BJ (cell line): Measurements from ENCODE around the gene CDC42BPA. TPM values are rescaled to one million over a fixed set of nuclear protein-coding genes. Genes with fewer than 3 reads are reported as not detected.

ENCODE experiments used
- CTCF ChIA-PET: fragments of 350-600 bp; formaldehyde crosslinking; extraction: SDS; loops from one replicate; lab custom pipeline; 2021; ENCODE audit warnings: antibody characterized with exemption, inconsistent platforms; lab: Yijun Ruan, JAX
- POLR2A ChIA-PET: fragments of 300-600 bp; sonication (Branson Sonifier 250); formaldehyde crosslinking; extraction: SDS; loops from one replicate; lab custom pipeline; 2021; ENCODE audit warnings: antibody characterized with exemption; lab: Charles Lee
- DNase-seq: peaks from one replicate; pipeline ENCODE4 v3.0.0-alpha.2; 2011; ENCODE audit warnings: low read depth
- H3K27me3 ChIP-seq: 2 replicates; pipeline ENCODE4 v1.6.0; 2011; ENCODE audit warnings: low read length; ENCODE audit not compliant: control insufficient read depth, insufficient read depth
- H3K36me3 ChIP-seq: 2 replicates; pipeline ENCODE4 v1.5.1; 2011; ENCODE audit warnings: low read length; ENCODE audit not compliant: control insufficient read depth, insufficient read depth
- H3K4me3 ChIP-seq: 2 replicates; pipeline ENCODE4 v1.5.1; 2011; ENCODE audit warnings: low read depth, mild to moderate bottlenecking, control low read depth, low read length
- CTCF ChIP-seq: IDR thresholded peaks from 2 replicates; pipeline ENCODE4 v1.5.1; 2011; ENCODE audit warnings: low read depth, mild to moderate bottlenecking, control low read depth, inconsistent platforms, low read length, moderate library complexity; ENCODE audit not compliant: insufficient read depth
- polyA plus RNA-seq: library from polyadenylated mRNA; depleted of rRNA; stranded (reverse); fragments of >200 nt; gene quantifications from 2 replicates; pipeline ENCODE4 v1.2.3, GENCODE V29; 2011

Gene CDC42BPA
- polyA plus RNA-seq, 1 experiment: 17.9 TPM

DNA sequence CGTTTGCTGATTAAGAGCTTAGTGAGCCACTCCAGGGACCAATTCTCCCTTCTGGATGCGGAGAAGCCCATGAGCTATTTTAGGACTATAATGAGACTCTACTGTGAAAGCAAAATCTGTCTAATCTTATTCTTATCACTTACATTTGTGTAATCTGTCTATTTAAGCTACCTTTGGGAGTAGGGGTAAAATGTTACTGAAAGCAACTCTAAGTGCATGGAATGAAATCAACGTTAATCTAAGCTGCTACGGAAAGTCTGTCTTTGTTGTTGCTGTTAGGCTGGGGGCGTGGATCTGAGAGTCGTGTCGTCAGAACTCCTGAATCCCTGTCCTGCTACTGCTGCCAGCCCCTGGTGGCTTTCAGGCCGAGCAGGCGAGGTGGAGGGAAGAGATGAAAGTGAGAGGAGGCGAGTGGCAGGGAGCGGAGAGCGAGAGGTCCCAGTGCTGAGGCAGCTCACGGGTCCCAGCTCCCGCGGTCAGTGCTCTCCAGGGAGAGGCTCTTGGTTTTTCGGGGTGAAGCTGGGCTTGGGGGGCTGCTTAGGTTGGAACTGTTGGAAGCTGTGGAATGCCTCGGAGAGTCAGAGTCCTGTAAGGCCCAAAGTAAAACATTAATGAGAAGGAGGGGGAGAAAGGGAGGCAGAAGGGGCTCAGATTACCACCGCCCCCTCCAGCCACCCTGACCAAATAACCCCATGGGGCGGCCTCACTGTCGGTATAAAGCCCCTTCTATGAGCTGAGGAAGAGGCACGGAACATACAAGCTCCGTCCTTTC, 324.3 kb downstream of the CDC42BPA start:
- CTCF ChIA-PET: interaction anchor here (1.0 kb wide), 1 partner anchor 50 kb away, joined by 4 read pairs; no protein-coding TSS in a partner anchor
- no peak for TF ChIP-seq CTCF
- DNase-seq: no peak
- POLR2A ChIA-PET: no interaction called here
- H3K4me3 ChIP-seq: no peak overlapping the region
- H3K27me3 ChIP-seq: no peaks in the 10 kb centered on the region
- peaks cover 11% of the 10 kb centered on the region for H3K36me3 ChIP-seq

- no peak overlapping the region for H3K4me3 ChIP-seq
- ChIA-PET CTCF (no interaction called here), POLR2A (no interaction called here)
Measured at GRCh38 chr1:226991920-226992319, 326.4 kb downstream of the CDC42BPA start.

DNA sequence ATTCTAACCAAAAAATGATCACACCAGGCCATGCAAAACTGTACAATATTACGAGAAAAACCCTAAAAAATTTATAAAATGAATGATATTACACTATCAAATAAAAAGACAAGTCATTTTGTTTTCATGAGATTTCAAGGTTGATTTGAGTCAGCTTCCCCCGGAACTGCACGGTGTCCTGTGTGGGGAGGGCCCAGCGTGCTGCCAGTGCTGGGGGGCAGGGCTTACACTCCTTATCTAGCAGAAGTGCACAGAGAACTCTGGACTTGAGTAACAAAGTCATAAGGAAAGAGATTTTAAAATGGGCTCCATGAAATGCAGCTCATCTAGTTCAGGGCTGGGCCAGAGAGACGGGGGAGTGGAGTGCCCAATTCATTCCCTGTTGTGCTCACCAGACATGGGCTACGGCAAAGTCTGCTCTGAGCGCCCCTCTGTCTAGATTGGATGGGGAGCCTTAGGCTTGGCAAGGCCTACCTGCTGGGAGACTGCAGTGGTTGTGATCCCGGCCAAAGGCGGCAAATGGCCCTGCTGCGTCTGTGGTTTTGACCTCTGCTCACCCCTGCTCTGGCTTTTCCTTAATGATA, 328.1 kb downstream of the CDC42BPA start:
- DNase-seq: no peak
- no peak for TF ChIP-seq CTCF
- ChIA-PET POLR2A (no interaction called here), CTCF (no interaction called here)
- Histone ChIP-seq H3K27me3 (no peaks in the 10 kb centered on the region), H3K4me3 (no peak overlapping the region), H3K36me3 (peaks cover 15% of the 10 kb centered on the region)

More at GRCh38 chr1:226991920-226992319, 326.4 kb downstream of the CDC42BPA start:
- no peaks in the 10 kb centered on the region for H3K27me3 ChIP-seq
- no peak for DNase-seq
- H3K36me3 ChIP-seq: peaks cover 16% of the 10 kb centered on the region
- no peak for TF ChIP-seq CTCF

GRCh38 chr1:226989085-226989920, 329.0 kb downstream of the CDC42BPA start:
- no peak overlapping the region for H3K4me3 ChIP-seq
- no peaks in the 10 kb centered on the region for H3K27me3 ChIP-seq
- no peak for TF ChIP-seq CTCF
- ChIA-PET POLR2A (no interaction called here), CTCF (no interaction called here)
- H3K36me3 ChIP-seq: peaks cover 12% of the 10 kb centered on the region
- DNase-seq: no peak

DNA sequence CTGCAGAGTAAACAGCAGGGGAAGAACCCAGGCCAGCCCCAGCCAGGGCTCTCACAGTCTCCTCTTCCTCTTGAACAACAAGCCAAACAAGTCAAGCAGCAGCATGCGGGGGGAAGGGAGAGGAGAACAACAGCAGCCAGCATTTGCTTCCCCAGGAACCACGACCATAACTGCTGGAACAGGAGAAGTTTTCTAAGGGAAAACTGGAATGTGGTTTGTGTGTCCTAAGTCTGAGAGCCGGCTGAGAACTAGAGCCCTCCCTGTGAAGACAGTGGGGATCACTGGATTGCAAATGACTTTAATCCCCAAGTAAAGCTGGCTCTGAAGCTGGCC, 330.0 kb downstream of the CDC42BPA start:
- POLR2A ChIA-PET: no interaction called here
- CTCF ChIA-PET: no interaction called here
- Histone ChIP-seq H3K4me3 (no peak overlapping the region), H3K36me3 (peaks cover 11% of the 10 kb centered on the region), H3K27me3 (no peaks in the 10 kb centered on the region)
- no peak for DNase-seq
- no peak for TF ChIP-seq CTCF
